ENCODE results near the gene CNDP2.

Gene CNDP2

DNA sequence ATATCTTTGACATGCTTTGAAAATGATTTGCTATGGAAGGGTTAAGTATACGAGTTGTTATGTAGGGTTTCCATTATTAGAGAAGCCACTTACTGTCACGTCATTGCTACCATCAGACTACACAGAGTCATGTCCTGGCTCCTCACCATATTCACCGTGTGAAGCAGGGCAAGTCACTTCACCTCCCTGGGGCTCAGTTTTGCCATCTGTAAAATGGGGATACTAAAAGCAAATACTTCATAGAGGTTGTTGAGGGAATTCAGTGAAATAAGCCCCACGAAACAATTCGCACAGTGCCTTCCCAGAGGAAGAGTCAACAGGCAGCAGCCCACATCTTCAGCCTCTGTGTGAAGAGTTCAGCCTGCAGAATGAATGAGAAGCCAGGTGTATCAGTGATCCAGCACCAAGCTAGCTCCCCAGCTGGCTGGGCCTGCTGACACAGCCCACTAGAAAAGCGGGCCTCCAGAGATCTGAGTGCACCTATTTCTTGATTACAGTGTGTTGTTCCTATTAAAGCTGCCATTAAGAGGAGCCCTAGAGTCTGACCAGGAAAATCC lies 42.4 kb upstream of the CNDP2 start:
- POLR2A ChIA-PET, result no interaction called here
- 93% methylated on average over 3 of the region's 6 CpGs for WGBS (ENCODE audit: insufficient coverage)
- no peak for DNase-seq

DNA sequence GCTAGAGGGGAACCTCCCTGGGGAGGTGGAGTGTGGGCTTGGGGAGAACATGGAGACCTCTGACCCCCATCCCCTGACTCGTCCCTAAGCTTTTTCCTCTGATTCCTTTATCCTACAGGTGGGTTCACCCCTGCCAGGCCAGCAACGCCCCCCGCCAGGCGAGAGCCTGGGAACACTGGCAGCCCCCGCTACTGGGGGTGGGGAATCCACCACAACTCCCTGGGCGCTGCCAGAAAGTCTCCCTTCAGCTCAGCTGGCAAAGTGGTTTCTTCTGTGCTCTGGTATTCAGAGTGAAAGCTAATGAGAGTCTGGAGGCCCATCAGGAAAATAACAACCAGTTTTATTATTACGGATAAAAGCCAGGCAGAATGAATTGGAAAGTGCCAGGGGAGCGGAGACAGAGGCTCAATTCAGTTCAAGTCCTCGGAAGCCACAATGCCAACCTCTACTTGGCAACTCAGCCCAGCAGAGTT lies 41.8 kb upstream of the CNDP2 start:
- Histone ChIP-seq H3K27ac (ENCODE audit: insufficient read depth in 1 of 2, low read depth in 1 of 2, low read length in 2 of 2, poor library complexity in 1 of 2, severe bottlenecking in 2 of 2) (no peak overlapping the region), H3K4me3 (ENCODE audit: control insufficient read depth in 1 of 7, extremely low read depth in 1 of 7, insufficient read depth in 4 of 7, low read depth in 2 of 7, low read length in 6 of 7) (no peak overlapping the region), H3K9me3 (ENCODE audit: control extremely low read depth in 1 of 5, control insufficient read depth in 4 of 5, insufficient read depth in 2 of 5, low read depth in 1 of 5, low read length in 4 of 5) (no peaks in the 10 kb centered on the region), H3K4me1 (ENCODE audit: control extremely low read depth in 1 of 4, control insufficient read depth in 4 of 4, insufficient read depth in 4 of 4, low read length in 3 of 4) (peaks cover 3 to 17% (median 9%) of the 10 kb centered on the region in 4 experiments), H3K27me3 (replicated peaks in 2 of 5; ENCODE audit: control insufficient read depth in 4 of 5, insufficient read depth in 5 of 5, low read length in 4 of 5) (peaks cover 5 to 85% (median 25%) of the 10 kb centered on the region in 5 experiments), H3K36me3 (ENCODE audit: control insufficient read depth in 4 of 4, insufficient read depth in 4 of 4, low read length in 3 of 4) (no peaks in the 10 kb centered on the region)
- ChIA-PET POLR2A (no interaction called here), CTCF (interaction anchor here (0.7 to 1.9 kb wide), 3 partner anchors 23 to 98 kb away, joined by 3 to 4 read pairs (median 3); no protein-coding TSS in a partner anchor)
- DNase-seq, result no peak
- 95% methylated on average over 8 of the region's 9 CpGs for WGBS (ENCODE audit: insufficient coverage)

More for the DNA sequence above, 42.4 kb upstream of the CNDP2 start:
- H3K27me3 ChIP-seq (replicated peaks in 2 of 5; ENCODE audit: control insufficient read depth in 4 of 5, insufficient read depth in 5 of 5, low read length in 4 of 5), result peaks cover 5 to 79% (median 25%) of the 10 kb centered on the region in 5 experiments
- CTCF ChIA-PET, result interaction anchor here (0.7 to 1.9 kb wide), 3 partner anchors 23 to 98 kb away, joined by 3 to 4 read pairs (median 3); no protein-coding TSS in a partner anchor
- H3K4me1 ChIP-seq (ENCODE audit: control extremely low read depth in 1 of 4, control insufficient read depth in 4 of 4, insufficient read depth in 4 of 4, low read length in 3 of 4), result peaks cover 3 to 16% (median 9%) of the 10 kb centered on the region in 4 experiments
- H3K9me3 ChIP-seq (ENCODE audit: control extremely low read depth in 1 of 5, control insufficient read depth in 4 of 5, insufficient read depth in 2 of 5, low read depth in 1 of 5, low read length in 4 of 5), result no peaks in the 10 kb centered on the region
- H3K36me3 ChIP-seq (ENCODE audit: control insufficient read depth in 4 of 4, insufficient read depth in 4 of 4, low read length in 3 of 4), result no peaks in the 10 kb centered on the region
- no peak overlapping the region for H3K4me3 ChIP-seq (ENCODE audit: control insufficient read depth in 1 of 7, extremely low read depth in 1 of 7, insufficient read depth in 4 of 7, low read depth in 2 of 7, low read length in 6 of 7)
- no peak overlapping the region for H3K27ac ChIP-seq (ENCODE audit: insufficient read depth in 1 of 2, low read depth in 1 of 2, low read length in 2 of 2, poor library complexity in 1 of 2, severe bottlenecking in 2 of 2)

GRCh38 chr18:74455386-74455785 lies 40.8 kb upstream of the CNDP2 start:
- POLR2A ChIA-PET, result no interaction called here
- no peak for DNase-seq
- H3K9me3 ChIP-seq (ENCODE audit: control extremely low read depth in 1 of 5, control insufficient read depth in 4 of 5, insufficient read depth in 2 of 5, low read depth in 1 of 5, low read length in 4 of 5), result no peaks in the 10 kb centered on the region
- no peaks in the 10 kb centered on the region for H3K36me3 ChIP-seq (ENCODE audit: control insufficient read depth in 4 of 4, insufficient read depth in 4 of 4, low read length in 3 of 4)
- no peak overlapping the region for H3K4me3 ChIP-seq (ENCODE audit: control insufficient read depth in 1 of 7, extremely low read depth in 1 of 7, insufficient read depth in 4 of 7, low read depth in 2 of 7, low read length in 6 of 7)
- 86% methylated on average over 2 of the region's 10 CpGs for WGBS (ENCODE audit: insufficient coverage)
- H3K27ac ChIP-seq (ENCODE audit: insufficient read depth in 1 of 2, low read depth in 1 of 2, low read length in 2 of 2, poor library complexity in 1 of 2, severe bottlenecking in 2 of 2), result no peak overlapping the region
- peaks cover 5 to 94% (median 29%) of the 10 kb centered on the region in 5 experiments for H3K27me3 ChIP-seq (replicated peaks in 2 of 5; ENCODE audit: control insufficient read depth in 4 of 5, insufficient read depth in 5 of 5, low read length in 4 of 5)
- CTCF ChIA-PET, result no interaction called here
- peaks cover 3 to 18% (median 9%) of the 10 kb centered on the region in 4 experiments for H3K4me1 ChIP-seq (ENCODE audit: control extremely low read depth in 1 of 4, control insufficient read depth in 4 of 4, insufficient read depth in 4 of 4, low read length in 3 of 4)

GRCh38 chr18:74456017-74456348 lies 40.2 kb upstream of the CNDP2 start:
- Histone ChIP-seq H3K36me3 (ENCODE audit: control insufficient read depth in 4 of 4, insufficient read depth in 4 of 4, low read length in 3 of 4) (no peaks in the 10 kb centered on the region), H3K27ac (ENCODE audit: insufficient read depth in 1 of 2, low read depth in 1 of 2, low read length in 2 of 2, poor library complexity in 1 of 2, severe bottlenecking in 2 of 2) (no peak overlapping the region), H3K9me3 (ENCODE audit: control extremely low read depth in 1 of 5, control insufficient read depth in 4 of 5, insufficient read depth in 2 of 5, low read depth in 1 of 5, low read length in 4 of 5) (no peaks in the 10 kb centered on the region), H3K4me3 (ENCODE audit: control insufficient read depth in 1 of 7, extremely low read depth in 1 of 7, insufficient read depth in 4 of 7, low read depth in 2 of 7, low read length in 6 of 7) (peak overlapping the region in 4 of 7 experiments; percentile 47 to 62 (median 51)), H3K4me1 (ENCODE audit: control extremely low read depth in 1 of 4, control insufficient read depth in 4 of 4, insufficient read depth in 4 of 4, low read length in 3 of 4) (peaks cover 3 to 18% (median 9%) of the 10 kb centered on the region in 4 experiments), H3K27me3 (replicated peaks in 2 of 5; ENCODE audit: control insufficient read depth in 4 of 5, insufficient read depth in 5 of 5, low read length in 4 of 5) (peaks cover 5 to 94% (median 33%) of the 10 kb centered on the region in 5 experiments)
- DNase-seq, result peak in 2 of 3 donors; percentile 14 to 15
- ChIA-PET CTCF (no interaction called here), POLR2A (no interaction called here)
- WGBS (ENCODE audit: insufficient coverage), result 7% methylated on average over 6 of the region's 7 CpGs

DNA sequence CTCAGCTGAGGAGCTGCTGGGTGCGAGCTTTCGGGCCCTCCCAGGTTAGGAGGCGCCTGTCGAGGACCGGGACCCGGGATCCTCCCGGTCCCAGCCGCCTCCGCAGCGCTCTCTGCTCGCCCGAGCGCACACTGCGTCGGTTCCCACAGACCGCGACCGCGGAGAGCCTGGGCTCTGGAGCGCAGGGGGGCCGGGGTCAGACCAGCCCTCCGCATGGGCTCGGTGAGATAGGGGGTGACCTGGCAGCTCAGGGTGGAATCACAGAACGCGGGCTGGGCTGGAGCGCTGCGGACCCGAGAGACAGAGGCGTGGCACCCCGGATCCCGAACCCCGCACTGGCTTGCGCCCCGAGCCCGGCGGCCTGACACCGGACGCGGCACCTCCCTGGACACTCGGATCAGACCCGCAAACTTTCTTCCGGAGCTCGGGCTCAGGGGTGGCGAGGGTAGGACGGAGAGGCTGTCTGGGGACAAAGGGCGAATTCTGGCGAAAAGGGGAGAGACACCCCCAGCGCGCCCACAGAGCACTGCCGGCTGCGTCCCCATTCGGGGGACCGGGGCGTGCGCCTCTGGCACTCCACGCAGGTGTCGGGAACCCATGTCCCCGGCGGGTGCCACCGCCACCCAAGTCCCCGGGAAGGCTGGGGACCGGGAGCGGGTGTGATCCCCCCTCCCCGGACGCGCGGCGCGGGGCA lies 39.7 kb upstream of the CNDP2 start:
- H3K27me3 ChIP-seq (replicated peaks in 2 of 5; ENCODE audit: control insufficient read depth in 4 of 5, insufficient read depth in 5 of 5, low read length in 4 of 5), result peaks cover 5 to 91% (median 33%) of the 10 kb centered on the region in 5 experiments
- peak overlapping the region in 6 of 7 experiments; percentile 17 to 62 (median 48) for H3K4me3 ChIP-seq (ENCODE audit: control insufficient read depth in 1 of 7, extremely low read depth in 1 of 7, insufficient read depth in 4 of 7, low read depth in 2 of 7, low read length in 6 of 7)
- CTCF ChIA-PET, result no interaction called here
- POLR2A ChIA-PET, result no interaction called here
- no peaks in the 10 kb centered on the region for H3K9me3 ChIP-seq (ENCODE audit: control extremely low read depth in 1 of 5, control insufficient read depth in 4 of 5, insufficient read depth in 2 of 5, low read depth in 1 of 5, low read length in 4 of 5)
- H3K4me1 ChIP-seq (ENCODE audit: control extremely low read depth in 1 of 4, control insufficient read depth in 4 of 4, insufficient read depth in 4 of 4, low read length in 3 of 4), result peaks cover 3 to 18% (median 9%) of the 10 kb centered on the region in 4 experiments
- no peaks in the 10 kb centered on the region for H3K36me3 ChIP-seq (ENCODE audit: control insufficient read depth in 4 of 4, insufficient read depth in 4 of 4, low read length in 3 of 4)
- peak in 2 of 3 donors; percentile 29 to 31 for DNase-seq
- no peak overlapping the region for H3K27ac ChIP-seq (ENCODE audit: insufficient read depth in 1 of 2, low read depth in 1 of 2, low read length in 2 of 2, poor library complexity in 1 of 2, severe bottlenecking in 2 of 2)
- WGBS (ENCODE audit: insufficient coverage), result 1% methylated on average over 55 of the region's 69 CpGs

DNA sequence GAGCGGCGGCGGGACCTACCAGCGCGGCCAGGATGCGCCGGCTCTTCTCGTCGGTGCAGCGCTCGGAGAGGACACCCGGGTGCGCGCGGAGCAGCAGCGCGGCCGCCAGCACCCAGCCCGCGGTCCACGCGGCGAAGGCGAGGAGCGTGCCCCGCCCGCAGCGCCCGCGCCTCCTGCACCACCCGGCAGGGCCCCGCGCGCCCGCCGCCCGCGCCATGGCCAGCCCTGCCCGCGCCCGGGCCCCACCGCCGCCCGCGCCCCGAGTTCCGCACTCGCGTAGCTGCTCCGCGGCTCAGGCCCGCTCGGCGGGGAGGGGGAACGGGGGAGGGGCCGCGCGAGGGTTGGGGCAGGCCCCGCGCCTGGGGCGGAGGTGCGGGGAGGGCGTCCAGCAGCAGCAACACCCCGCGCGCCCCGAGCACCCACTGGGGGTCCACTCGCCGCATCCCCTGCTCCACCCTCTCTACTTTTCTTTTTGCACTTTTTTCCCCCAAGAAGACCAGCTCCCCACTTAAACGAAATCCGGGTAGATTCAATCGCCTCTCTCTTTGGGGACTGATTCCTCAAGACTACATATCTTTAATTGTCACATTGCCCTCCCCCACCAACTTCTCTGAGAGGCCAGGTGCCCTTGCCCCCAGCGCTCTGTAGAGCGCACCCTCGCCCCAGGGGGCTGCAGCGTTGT lies 39.0 kb upstream of the CNDP2 start, which contains the start of gene DIPK1C:
Gene DIPK1C, minus strand, starts transcription at position 266 of the 682 bp plus-strand sequence. Its CDS starts 49 bp downstream, at position 217.
- Histone ChIP-seq H3K9me3 (ENCODE audit: control extremely low read depth in 1 of 5, control insufficient read depth in 4 of 5, insufficient read depth in 2 of 5, low read depth in 1 of 5, low read length in 4 of 5) (no peaks in the 10 kb centered on the region), H3K36me3 (ENCODE audit: control insufficient read depth in 4 of 4, insufficient read depth in 4 of 4, low read length in 3 of 4) (no peaks in the 10 kb centered on the region), H3K4me3 (ENCODE audit: control insufficient read depth in 1 of 7, extremely low read depth in 1 of 7, insufficient read depth in 4 of 7, low read depth in 2 of 7, low read length in 6 of 7) (peak within 1 kb of the TSS in 6 of 7 experiments; percentile 17 to 62 (median 48)), H3K27ac (ENCODE audit: insufficient read depth in 1 of 2, low read depth in 1 of 2, low read length in 2 of 2, poor library complexity in 1 of 2, severe bottlenecking in 2 of 2) (no peak within 1 kb of the TSS), H3K27me3 (replicated peaks in 2 of 5; ENCODE audit: control insufficient read depth in 4 of 5, insufficient read depth in 5 of 5, low read length in 4 of 5) (peaks cover 5 to 85% (median 31%) of the 10 kb centered on the region in 5 experiments), H3K4me1 (ENCODE audit: control extremely low read depth in 1 of 4, control insufficient read depth in 4 of 4, insufficient read depth in 4 of 4, low read length in 3 of 4) (peaks cover 3 to 18% (median 9%) of the 10 kb centered on the region in 4 experiments)
- CTCF ChIA-PET, result interaction anchor here (1.3 kb wide), 1 partner anchor 105 kb away, joined by 3 read pairs; no protein-coding TSS in a partner anchor
- POLR2A ChIA-PET, result no interaction called here
- DNase-seq, result peak in 2 of 3 donors; percentile 27 to 37
- under 1% methylated on average over 43 of the region's 76 CpGs for WGBS (ENCODE audit: insufficient coverage)
